Measurements from ENCODE around the gene KIDINS220.

DNA sequence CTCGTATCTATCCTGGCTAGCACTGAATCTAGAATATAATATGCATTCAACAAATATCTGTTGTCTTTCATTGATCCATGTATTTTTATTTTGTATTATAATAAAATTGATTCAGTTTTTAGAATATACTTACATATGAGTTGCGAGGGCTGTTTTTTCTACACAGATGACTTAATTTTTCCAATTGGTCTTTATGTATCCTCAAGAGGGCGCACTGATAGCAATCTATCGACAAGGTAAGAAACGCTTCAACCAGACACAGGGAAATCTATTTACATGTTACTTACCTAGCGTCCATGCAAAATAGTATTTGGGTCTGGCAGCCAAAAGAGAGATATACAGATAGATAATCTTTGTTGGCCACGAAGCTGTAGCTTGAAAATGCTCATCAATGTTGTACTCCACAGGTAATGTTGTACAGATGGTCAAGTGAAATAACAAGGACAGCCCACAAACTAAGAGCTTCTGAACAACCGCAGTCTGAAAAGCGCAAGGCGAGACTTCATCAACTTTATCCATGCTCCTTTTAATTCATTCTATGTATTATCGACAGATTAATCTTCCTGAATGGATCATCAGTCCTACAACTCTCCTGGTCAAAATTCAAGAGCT lies 35.5 kb upstream of the KIDINS220 start:
- TF ChIP-seq PATZ1 (CRISPR knock-in tag; IDR thresholded peaks at IDR 0.05; ENCODE audit: borderline replicate concordance), result no peak
- TF ChIP-seq, protein P1, sequence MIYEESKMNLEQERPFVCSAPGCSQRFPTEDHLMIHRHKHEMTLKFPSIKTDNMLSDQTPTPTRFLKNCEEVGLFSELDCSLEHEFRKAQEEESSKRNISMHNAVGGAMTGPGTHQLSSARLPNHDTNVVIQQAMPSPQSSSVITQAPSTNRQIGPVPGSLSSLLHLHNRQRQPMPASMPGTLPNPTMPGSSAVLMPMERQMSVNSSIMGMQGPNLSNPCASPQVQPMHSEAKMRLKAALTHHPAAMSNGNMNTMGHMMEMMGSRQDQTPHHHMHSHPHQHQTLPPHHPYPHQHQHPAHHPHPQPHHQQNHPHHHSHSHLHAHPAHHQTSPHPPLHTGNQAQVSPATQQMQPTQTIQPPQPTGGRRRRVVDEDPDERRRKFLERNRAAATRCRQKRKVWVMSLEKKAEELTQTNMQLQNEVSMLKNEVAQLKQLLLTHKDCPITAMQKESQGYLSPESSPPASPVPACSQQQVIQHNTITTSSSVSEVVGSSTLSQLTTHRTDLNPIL (CRISPR knock-in tag; IDR thresholded peaks at IDR 0.05; ENCODE audit: low read depth), result no peak
- no peak for TF ChIP-seq BACH2 (CRISPR knock-in tag; IDR thresholded peaks at IDR 0.05; ENCODE audit: borderline replicate concordance)
- no peak for TF ChIP-seq TCF4 (CRISPR knock-in tag; IDR thresholded peaks at IDR 0.05; ENCODE audit: borderline replicate concordance)
- TF ChIP-seq ZFP30 (CRISPR knock-in tag; IDR thresholded peaks at IDR 0.05), result no peak
- TF ChIP-seq RARB (CRISPR knock-in tag; IDR thresholded peaks at IDR 0.05), result no peak
- no peak for TF ChIP-seq CSRNP3 (CRISPR knock-in tag; IDR thresholded peaks at IDR 0.05)
- TF ChIP-seq CSDC2 (CRISPR knock-in tag; IDR thresholded peaks at IDR 0.05), result no peak
- no peak for TF ChIP-seq PPARA (CRISPR knock-in tag; IDR thresholded peaks at IDR 0.05; ENCODE audit: borderline replicate concordance)
- TF ChIP-seq POU6F1 (CRISPR knock-in tag; IDR thresholded peaks at IDR 0.05; ENCODE audit: borderline replicate concordance, low read depth), result no peak
- no peak for TF ChIP-seq ISL1 (CRISPR knock-in tag; IDR thresholded peaks at IDR 0.05)
- TF ChIP-seq ARNTL (CRISPR knock-in tag; IDR thresholded peaks at IDR 0.05; ENCODE audit: borderline replicate concordance, low read depth), result no peak
- TF ChIP-seq TOX (CRISPR knock-in tag; IDR thresholded peaks at IDR 0.05; ENCODE audit: borderline replicate concordance), result no peak
